ENCODE data around the gene OR2M2. TPM values are rescaled to one million over a fixed set of nuclear protein-coding genes. Genes with fewer than 3 reads are reported as not detected.

Gene OR2M2
- total RNA-seq (not detected), polyA plus RNA-seq (not detected)
- long read RNA-seq, donor 1 = 0 reads
- long read RNA-seq, donor 2 = 0 reads

DNA sequence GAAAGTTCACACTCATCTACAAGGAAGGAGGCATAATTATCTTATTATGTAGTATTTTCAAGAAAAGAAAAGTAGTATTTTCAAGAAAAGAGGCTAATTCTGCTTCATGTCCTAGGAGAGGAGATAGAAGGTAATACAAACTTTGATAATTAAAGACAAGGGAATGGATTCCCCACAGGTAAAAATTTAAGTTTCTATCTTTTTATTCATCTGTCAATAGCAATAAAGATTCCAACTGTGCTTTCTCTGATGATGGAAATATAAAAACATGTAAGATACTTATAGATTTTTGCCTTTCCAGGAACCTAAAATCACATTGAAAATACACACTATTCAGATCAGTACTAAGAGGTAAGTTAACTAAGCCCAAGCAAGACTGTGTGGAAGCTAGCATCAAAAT lies at the start of gene OR2M2:
OR2M2 (plus strand) TSS at position 301 of the 400 bp plus-strand sequence. CDS start 5,165 bp downstream, outside the sequence.
- no peak for ATAC-seq (ENCODE audit: low FRiP score)
- Histone ChIP-seq H3K4me1 (ENCODE audit: control insufficient read depth in 1 of 2, insufficient read depth in 2 of 2, low read length in 2 of 2) (no peaks in the 10 kb centered on the region), H3K27me3 (ENCODE audit: control insufficient read depth in 1 of 2, insufficient read depth in 2 of 2, low read length in 1 of 2) (no peaks in the 10 kb centered on the region), H3K9me3 (ENCODE audit: control insufficient read depth, low read length) (no peaks in the 10 kb centered on the region), H3K27ac (ENCODE audit: low read depth in 1 of 2, low read length in 2 of 2) (no peak within 1 kb of the TSS), H3K36me3 (ENCODE audit: control insufficient read depth in 1 of 2, insufficient read depth in 2 of 2, low read length in 1 of 2) (no peaks in the 10 kb centered on the region), H3K4me3 (ENCODE audit: low read length in 2 of 2) (no peak within 1 kb of the TSS)
- no peak for DNase-seq
- intact Hi-C loops (cut with DNase I) = no loop called here

GRCh38 chr1:248127653-248128052 lies 47.0 kb upstream of the OR2M2 start:
- DNase-seq (no peak), ATAC-seq (ENCODE audit: low FRiP score) (no peak)
- Histone ChIP-seq H3K9me3 (ENCODE audit: control insufficient read depth, low read length) (peaks cover 3% of the 10 kb centered on the region), H3K27me3 (ENCODE audit: control insufficient read depth in 1 of 2, insufficient read depth in 2 of 2, low read length in 1 of 2) (no peaks in the 10 kb centered on the region), H3K4me3 (ENCODE audit: low read length in 2 of 2) (no peak overlapping the region), H3K36me3 (ENCODE audit: control insufficient read depth in 1 of 2, insufficient read depth in 2 of 2, low read length in 1 of 2) (no peaks in the 10 kb centered on the region), H3K4me1 (ENCODE audit: control insufficient read depth in 1 of 2, insufficient read depth in 2 of 2, low read length in 2 of 2) (no peaks in the 10 kb centered on the region), H3K27ac (ENCODE audit: low read depth in 1 of 2, low read length in 2 of 2) (no peak overlapping the region)
- WGBS, 2 donors = 81 to 84% methylated on average over 5 of the region's 5 CpGs
- intact Hi-C loops (cut with DNase I) = no loop called here

DNA sequence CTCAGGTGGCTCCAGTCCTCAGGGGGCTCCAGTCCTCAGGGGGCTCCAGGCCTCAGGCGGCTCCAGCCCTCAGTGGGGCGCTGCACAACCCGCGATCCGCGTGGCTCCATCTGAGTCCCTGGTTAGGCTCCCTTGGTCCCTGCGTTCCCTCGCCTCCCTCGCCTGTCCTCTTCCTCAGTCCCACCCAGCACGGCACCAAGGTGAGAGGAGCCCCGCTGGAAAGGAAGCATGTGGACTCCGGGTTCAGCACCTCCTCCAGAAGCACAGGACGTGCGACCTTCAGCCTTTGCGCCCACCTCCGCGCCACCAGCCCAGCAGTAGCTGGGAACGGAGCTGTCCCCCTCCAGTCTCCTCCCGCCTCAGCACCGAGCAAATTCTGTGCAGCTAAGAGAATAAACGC lies 37.8 kb upstream of the OR2M2 start:
- 71 to 80% methylated on average over 20 to 21 of the region's 21 CpGs for WGBS, 2 donors
- H3K9me3 ChIP-seq (ENCODE audit: control insufficient read depth, low read length) = no peaks in the 10 kb centered on the region
- H3K27ac ChIP-seq (ENCODE audit: low read depth in 1 of 2, low read length in 2 of 2) = no peak overlapping the region
- no peaks in the 10 kb centered on the region for H3K27me3 ChIP-seq (ENCODE audit: control insufficient read depth in 1 of 2, insufficient read depth in 2 of 2, low read length in 1 of 2)
- no peak for DNase-seq
- ATAC-seq (ENCODE audit: low FRiP score) = no peak
- intact Hi-C loops (cut with DNase I) = no loop called here
- no peak overlapping the region for H3K4me3 ChIP-seq (ENCODE audit: low read length in 2 of 2)
- H3K4me1 ChIP-seq (ENCODE audit: control insufficient read depth in 1 of 2, insufficient read depth in 2 of 2, low read length in 2 of 2) = no peaks in the 10 kb centered on the region
- H3K36me3 ChIP-seq (ENCODE audit: control insufficient read depth in 1 of 2, insufficient read depth in 2 of 2, low read length in 1 of 2) = no peaks in the 10 kb centered on the region

- WGBS, 2 donors = 75 to 76% methylated on average over 1 of the region's 1 CpG
Measured at GRCh38 chr1:248140846-248141245, 33.8 kb upstream of the OR2M2 start.

DNA sequence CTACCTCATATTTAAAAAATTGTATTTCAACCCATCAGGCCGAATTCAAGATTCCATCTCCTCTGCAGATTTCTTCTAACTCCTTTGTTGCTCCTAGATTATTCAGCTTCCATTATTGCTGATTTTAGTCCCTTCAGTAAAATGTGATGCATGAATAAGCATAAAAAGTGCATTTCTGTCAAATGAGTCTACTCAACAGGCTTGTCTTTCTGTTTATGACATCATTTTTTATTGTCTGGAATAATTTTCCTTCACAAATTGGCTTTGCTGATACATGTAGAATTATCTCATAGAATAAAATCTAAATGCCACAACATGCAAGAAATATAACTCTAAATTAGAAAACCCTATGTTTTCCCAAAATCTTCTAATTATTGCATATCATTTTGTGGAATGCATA lies 31.3 kb upstream of the OR2M2 start:
- intact Hi-C loops (cut with DNase I) = no loop called here
- H3K9me3 ChIP-seq (ENCODE audit: control insufficient read depth, low read length) = no peaks in the 10 kb centered on the region
- WGBS, 2 donors = 46 to 49% methylated on average over 1 of the region's 1 CpG
- no peaks in the 10 kb centered on the region for H3K27me3 ChIP-seq (ENCODE audit: control insufficient read depth in 1 of 2, insufficient read depth in 2 of 2, low read length in 1 of 2)
- ATAC-seq (ENCODE audit: low FRiP score) = no peak
- no peaks in the 10 kb centered on the region for H3K4me1 ChIP-seq (ENCODE audit: control insufficient read depth in 1 of 2, insufficient read depth in 2 of 2, low read length in 2 of 2)
- no peaks in the 10 kb centered on the region for H3K36me3 ChIP-seq (ENCODE audit: control insufficient read depth in 1 of 2, insufficient read depth in 2 of 2, low read length in 1 of 2)
- H3K27ac ChIP-seq (ENCODE audit: low read depth in 1 of 2, low read length in 2 of 2) = no peak overlapping the region
- DNase-seq = no peak
- H3K4me3 ChIP-seq (ENCODE audit: low read length in 2 of 2) = no peak overlapping the region

More at GRCh38 chr1:248140846-248141245, 33.8 kb upstream of the OR2M2 start:
- no peak overlapping the region for H3K4me3 ChIP-seq (ENCODE audit: low read length in 2 of 2)
- no peaks in the 10 kb centered on the region for H3K27me3 ChIP-seq (ENCODE audit: control insufficient read depth in 1 of 2, insufficient read depth in 2 of 2, low read length in 1 of 2)
- intact Hi-C loops (cut with DNase I) = no loop called here
- DNase-seq = no peak
- H3K27ac ChIP-seq (ENCODE audit: low read depth in 1 of 2, low read length in 2 of 2) = no peak overlapping the region
- no peaks in the 10 kb centered on the region for H3K4me1 ChIP-seq (ENCODE audit: control insufficient read depth in 1 of 2, insufficient read depth in 2 of 2, low read length in 2 of 2)
- ATAC-seq (ENCODE audit: low FRiP score) = no peak
- no peaks in the 10 kb centered on the region for H3K9me3 ChIP-seq (ENCODE audit: control insufficient read depth, low read length)
- no peaks in the 10 kb centered on the region for H3K36me3 ChIP-seq (ENCODE audit: control insufficient read depth in 1 of 2, insufficient read depth in 2 of 2, low read length in 1 of 2)

GRCh38 chr1:248144513-248145198 lies 30.0 kb upstream of the OR2M2 start, which contains the start of gene OR2M5:
OR2M5 (plus strand) TSS chr1:248145148; CDS start chr1:248145148, 0 bp downstream.
- Histone ChIP-seq H3K27ac (ENCODE audit: low read depth in 1 of 2, low read length in 2 of 2) (no peak within 1 kb of the TSS), H3K4me1 (ENCODE audit: control insufficient read depth in 1 of 2, insufficient read depth in 2 of 2, low read length in 2 of 2) (no peaks in the 10 kb centered on the region), H3K36me3 (ENCODE audit: control insufficient read depth in 1 of 2, insufficient read depth in 2 of 2, low read length in 1 of 2) (no peaks in the 10 kb centered on the region), H3K4me3 (ENCODE audit: low read length in 2 of 2) (no peak within 1 kb of the TSS), H3K27me3 (ENCODE audit: control insufficient read depth in 1 of 2, insufficient read depth in 2 of 2, low read length in 1 of 2) (no peaks in the 10 kb centered on the region), H3K9me3 (ENCODE audit: control insufficient read depth, low read length) (no peaks in the 10 kb centered on the region)
- 79 to 81% methylated on average over 3 of the region's 3 CpGs for WGBS, 2 donors
- DNase-seq (no peak), ATAC-seq (ENCODE audit: low FRiP score) (no peak)
- intact Hi-C loops (cut with DNase I) = no loop called here

- Histone ChIP-seq H3K27ac (ENCODE audit: low read depth in 1 of 2, low read length in 2 of 2) (no peak overlapping the region), H3K4me1 (ENCODE audit: control insufficient read depth in 1 of 2, insufficient read depth in 2 of 2, low read length in 2 of 2) (no peaks in the 10 kb centered on the region), H3K9me3 (ENCODE audit: control insufficient read depth, low read length) (peaks cover 1% of the 10 kb centered on the region), H3K4me3 (ENCODE audit: low read length in 2 of 2) (no peak overlapping the region), H3K36me3 (ENCODE audit: control insufficient read depth in 1 of 2, insufficient read depth in 2 of 2, low read length in 1 of 2) (no peaks in the 10 kb centered on the region), H3K27me3 (ENCODE audit: control insufficient read depth in 1 of 2, insufficient read depth in 2 of 2, low read length in 1 of 2) (no peaks in the 10 kb centered on the region)
- intact Hi-C loops (cut with DNase I) = no loop called here
- DNase-seq = no peak
- WGBS, 2 donors = 74 to 81% methylated on average over 6 of the region's 6 CpGs
- ATAC-seq (ENCODE audit: low FRiP score) = no peak
Measured at GRCh38 chr1:248152056-248152827, 22.4 kb upstream of the OR2M2 start.

GRCh38 chr1:248155927-248156326 lies 18.7 kb upstream of the OR2M2 start:
- no peaks in the 10 kb centered on the region for H3K27me3 ChIP-seq (ENCODE audit: control insufficient read depth in 1 of 2, insufficient read depth in 2 of 2, low read length in 1 of 2)
- ATAC-seq (ENCODE audit: low FRiP score) = no peak
- WGBS, 2 donors = 50 to 77% methylated on average over 1 of the region's 1 CpG
- H3K36me3 ChIP-seq (ENCODE audit: control insufficient read depth in 1 of 2, insufficient read depth in 2 of 2, low read length in 1 of 2) = no peaks in the 10 kb centered on the region
- no peak overlapping the region for H3K27ac ChIP-seq (ENCODE audit: low read depth in 1 of 2, low read length in 2 of 2)
- no peak for DNase-seq
- no peak overlapping the region for H3K4me3 ChIP-seq (ENCODE audit: low read length in 2 of 2)
- H3K4me1 ChIP-seq (ENCODE audit: control insufficient read depth in 1 of 2, insufficient read depth in 2 of 2, low read length in 2 of 2) = no peaks in the 10 kb centered on the region
- H3K9me3 ChIP-seq (ENCODE audit: control insufficient read depth, low read length) = peaks cover 1% of the 10 kb centered on the region
- intact Hi-C loops (cut with DNase I) = no loop called here

GRCh38 chr1:248158758-248159157 lies 15.9 kb upstream of the OR2M2 start:
- Histone ChIP-seq H3K27me3 (ENCODE audit: control insufficient read depth in 1 of 2, insufficient read depth in 2 of 2, low read length in 1 of 2) (no peaks in the 10 kb centered on the region), H3K4me1 (ENCODE audit: control insufficient read depth in 1 of 2, insufficient read depth in 2 of 2, low read length in 2 of 2) (no peaks in the 10 kb centered on the region), H3K27ac (ENCODE audit: low read depth in 1 of 2, low read length in 2 of 2) (no peak overlapping the region), H3K9me3 (ENCODE audit: control insufficient read depth, low read length) (peaks cover 1% of the 10 kb centered on the region), H3K36me3 (ENCODE audit: control insufficient read depth in 1 of 2, insufficient read depth in 2 of 2, low read length in 1 of 2) (no peaks in the 10 kb centered on the region), H3K4me3 (ENCODE audit: low read length in 2 of 2) (no peak overlapping the region)
- WGBS, 2 donors = 87 to 92% methylated on average over 4 of the region's 4 CpGs
- intact Hi-C loops (cut with DNase I) = no loop called here
- DNase-seq (no peak), ATAC-seq (ENCODE audit: low FRiP score) (no peak)
